ENCODE measurements around the gene SSR3. TPM values are rescaled to one million over a fixed set of nuclear protein-coding genes. Genes with fewer than 3 reads are reported as not detected.
A peak's percentile ranks its signal among the peaks of the same experiment; 100 is the strongest.

Gene SSR3
- total and polyA plus RNA-seq, 2 donors (not counting 3 experiments of a cell fraction or from before 2014, with no cell fraction given), result 155 to 355 TPM

DNA sequence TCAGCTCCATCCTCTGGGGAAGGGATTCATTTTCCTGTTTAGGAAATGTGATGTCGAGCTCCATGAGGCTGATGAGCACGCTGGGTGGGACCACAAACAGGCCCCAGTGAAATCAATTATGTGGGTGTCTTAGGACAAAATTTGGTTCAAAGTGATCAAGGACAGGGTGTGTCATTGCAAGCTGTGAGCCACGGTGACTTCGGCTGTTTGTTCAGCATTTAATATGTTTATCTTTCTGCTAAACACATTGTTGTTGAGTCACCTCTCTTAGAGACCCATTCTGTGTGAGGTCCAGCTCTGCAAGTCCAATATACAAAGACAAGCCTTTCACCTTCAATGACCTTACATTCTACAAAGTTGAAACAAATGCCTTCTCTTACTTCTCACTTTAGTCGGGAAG lies 41.3 kb downstream of the SSR3 start:
- no TSS peak for BruUV-seq (replicated peaks)
- FAIRE-seq (no peak), DNase-seq (ENCODE audit: low read depth, low spot score) (no peak)
- no peaks in the 10 kb centered on the region for H3K79me2 ChIP-seq (ENCODE audit: control insufficient read depth, insufficient read depth, low read length)
- intact Hi-C loops (cut with micrococcal nuclease), result no loop called here
- no peak overlapping the region for H3K27ac ChIP-seq (ENCODE audit: insufficient read depth, low read depth, low read length)
- no peaks in the 10 kb centered on the region for H3K36me3 ChIP-seq (ENCODE audit: control insufficient read depth in 2 of 2, extremely low read depth in 1 of 2, insufficient read depth in 2 of 2, low read length in 2 of 2)
- ChIA-PET CTCF (interaction anchor here (1.0 to 12.3 kb wide), 7 partner anchors 33 to 624 kb away, joined by 3 to 267 read pairs (median 7); no protein-coding TSS in a partner anchor), POLR2A (no interaction called here)
- no peaks in the 10 kb centered on the region for H3K9me3 ChIP-seq (replicated peaks; ENCODE audit: control insufficient read depth, insufficient read depth, low read length)
- TF ChIP-seq FOS (IDR thresholded peaks at IDR 0.05; ENCODE audit: borderline replicate concordance, insufficient read depth, low read length), result peak; percentile 9
- no peak for TF ChIP-seq MYC (IDR thresholded peaks at IDR 0.05; ENCODE audit: low read depth, low read length)
- no peak overlapping the region for H2AFZ ChIP-seq (ENCODE audit: low read depth, low read length)
- no peaks in the 10 kb centered on the region for H4K20me1 ChIP-seq (replicated peaks; ENCODE audit: control insufficient read depth, extremely low read depth, insufficient read depth, low read length)
- no peak overlapping the region for H3K9ac ChIP-seq (replicated peaks; ENCODE audit: extremely low read depth, insufficient read depth, low read length)
- H3K4me1 ChIP-seq (ENCODE audit: control insufficient read depth, extremely low read depth, insufficient read depth, low read length), result peaks cover 3% of the 10 kb centered on the region
- no peak overlapping the region for H3K4me3 ChIP-seq (replicated peaks in 1 of 3; ENCODE audit: insufficient read depth in 1 of 3, low read depth in 1 of 3, low read length in 3 of 3)
- H3K4me2 ChIP-seq (ENCODE audit: insufficient read depth, low read length), result no peak overlapping the region
- peaks cover 0 to 2% of the 10 kb centered on the region in 2 experiments for H3K27me3 ChIP-seq (ENCODE audit: control insufficient read depth in 2 of 2, insufficient read depth in 2 of 2, low read length in 2 of 2)
- H3K9me1 ChIP-seq (replicated peaks; ENCODE audit: control insufficient read depth, extremely low read depth, insufficient read depth, low read length), result no peaks in the 10 kb centered on the region
- dilution Hi-C loops (cut with MboI; ENCODE audit: extremely low pct_ligation_motif_present, low sequenced_read_pairs), result loop anchor here (25.0 kb wide), 1 partner anchor 351 kb away; no protein-coding TSS in a partner anchor

DNA sequence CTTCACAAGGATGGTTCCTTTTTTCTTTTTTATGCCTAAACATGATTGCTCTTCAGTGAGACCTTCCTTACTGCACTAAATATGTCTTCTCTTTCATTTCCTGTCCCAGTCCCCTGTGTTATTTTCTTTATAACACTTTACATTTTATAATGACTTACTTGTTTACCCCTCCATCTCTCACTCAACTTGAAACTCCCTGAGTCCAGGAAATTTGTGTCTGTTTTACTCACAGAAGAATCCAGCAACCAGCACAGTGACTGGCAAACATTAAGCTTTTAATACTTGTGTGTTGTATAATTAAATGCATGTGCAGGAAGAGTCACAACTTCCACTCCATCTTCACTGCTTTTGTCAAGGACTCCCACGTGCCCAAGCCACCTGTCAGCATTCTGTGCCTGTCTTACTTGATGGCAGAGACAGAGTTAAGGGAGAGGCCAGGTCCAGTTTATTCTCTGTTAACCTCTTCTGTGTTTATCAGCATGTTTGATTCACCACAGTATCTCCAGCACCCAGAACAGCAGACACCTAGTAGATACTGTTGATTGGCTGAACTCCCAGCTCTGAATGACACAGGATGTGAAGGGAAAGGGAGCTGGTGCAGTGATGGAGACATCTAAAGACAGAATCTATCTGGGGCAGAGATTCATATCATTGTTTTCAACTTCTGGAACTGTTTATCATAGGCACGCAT lies 42.8 kb downstream of the SSR3 start:
- ChIA-PET CTCF (interaction anchor here (1.7 to 12.3 kb wide), 6 partner anchors 59 to 625 kb away, joined by 4 to 267 read pairs (median 106); no protein-coding TSS in a partner anchor), POLR2A (no interaction called here)
- H2AFZ ChIP-seq (ENCODE audit: low read depth, low read length), result no peak overlapping the region
- intact Hi-C loops (cut with micrococcal nuclease) (no loop called here), dilution Hi-C loops (cut with MboI; ENCODE audit: extremely low pct_ligation_motif_present, low sequenced_read_pairs) (loop anchor here (25.0 kb wide), 1 partner anchor 350 kb away; no protein-coding TSS in a partner anchor)
- no peaks in the 10 kb centered on the region for H3K27me3 ChIP-seq (ENCODE audit: control insufficient read depth in 2 of 2, insufficient read depth in 2 of 2, low read length in 2 of 2)
- H4K20me1 ChIP-seq (replicated peaks; ENCODE audit: control insufficient read depth, extremely low read depth, insufficient read depth, low read length), result no peaks in the 10 kb centered on the region
- no peaks in the 10 kb centered on the region for H3K79me2 ChIP-seq (ENCODE audit: control insufficient read depth, insufficient read depth, low read length)
- no peaks in the 10 kb centered on the region for H3K9me1 ChIP-seq (replicated peaks; ENCODE audit: control insufficient read depth, extremely low read depth, insufficient read depth, low read length)
- TF ChIP-seq, protein P1, sequence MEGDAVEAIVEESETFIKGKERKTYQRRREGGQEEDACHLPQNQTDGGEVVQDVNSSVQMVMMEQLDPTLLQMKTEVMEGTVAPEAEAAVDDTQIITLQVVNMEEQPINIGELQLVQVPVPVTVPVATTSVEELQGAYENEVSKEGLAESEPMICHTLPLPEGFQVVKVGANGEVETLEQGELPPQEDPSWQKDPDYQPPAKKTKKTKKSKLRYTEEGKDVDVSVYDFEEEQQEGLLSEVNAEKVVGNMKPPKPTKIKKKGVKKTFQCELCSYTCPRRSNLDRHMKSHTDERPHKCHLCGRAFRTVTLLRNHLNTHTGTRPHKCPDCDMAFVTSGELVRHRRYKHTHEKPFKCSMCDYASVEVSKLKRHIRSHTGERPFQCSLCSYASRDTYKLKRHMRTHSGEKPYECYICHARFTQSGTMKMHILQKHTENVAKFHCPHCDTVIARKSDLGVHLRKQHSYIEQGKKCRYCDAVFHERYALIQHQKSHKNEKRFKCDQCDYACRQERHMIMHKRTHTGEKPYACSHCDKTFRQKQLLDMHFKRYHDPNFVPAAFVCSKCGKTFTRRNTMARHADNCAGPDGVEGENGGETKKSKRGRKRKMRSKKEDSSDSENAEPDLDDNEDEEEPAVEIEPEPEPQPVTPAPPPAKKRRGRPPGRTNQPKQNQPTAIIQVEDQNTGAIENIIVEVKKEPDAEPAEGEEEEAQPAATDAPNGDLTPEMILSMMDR (IDR thresholded peaks at IDR 0.05; ENCODE audit: extremely low read depth in 1 of 2, insufficient read depth in 1 of 2, low read depth in 1 of 2, low read length in 2 of 2), result no peak
- TF ChIP-seq, protein P2, sequence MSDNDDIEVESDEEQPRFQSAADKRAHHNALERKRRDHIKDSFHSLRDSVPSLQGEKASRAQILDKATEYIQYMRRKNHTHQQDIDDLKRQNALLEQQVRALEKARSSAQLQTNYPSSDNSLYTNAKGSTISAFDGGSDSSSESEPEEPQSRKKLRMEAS (IDR thresholded peaks at IDR 0.05; ENCODE audit: insufficient read depth, insufficient read length), result no peak
- TF ChIP-seq POLR2AphosphoS5 (IDR thresholded peaks at IDR 0.05; ENCODE audit: insufficient read depth, low read depth, low read length) (no peak), EZH2 (IDR thresholded peaks at IDR 0.05; ENCODE audit: borderline replicate concordance, low read depth, low read length, severe bottlenecking) (no peak), JUN (IDR thresholded peaks at IDR 0.05; ENCODE audit: borderline replicate concordance, insufficient read depth, insufficient read length, low read depth) (no peak), GATA2 (IDR thresholded peaks at IDR 0.05; ENCODE audit: insufficient read depth, insufficient read length, low read depth, low read length) (no peak), POLR2A (IDR thresholded peaks at IDR 0.05; ENCODE audit: low read depth, low read length) (no peak), MYC (IDR thresholded peaks at IDR 0.05; ENCODE audit: low read depth, low read length) (no peak), FOS (IDR thresholded peaks at IDR 0.05; ENCODE audit: borderline replicate concordance, insufficient read depth, low read length) (no peak)
- no peaks in the 10 kb centered on the region for H3K9me3 ChIP-seq (replicated peaks; ENCODE audit: control insufficient read depth, insufficient read depth, low read length)
- H3K4me1 ChIP-seq (ENCODE audit: control insufficient read depth, extremely low read depth, insufficient read depth, low read length), result peaks cover 3% of the 10 kb centered on the region
- no peaks in the 10 kb centered on the region for H3K36me3 ChIP-seq (ENCODE audit: control insufficient read depth in 2 of 2, extremely low read depth in 1 of 2, insufficient read depth in 2 of 2, low read length in 2 of 2)
- no peak for FAIRE-seq
- no peak for DNase-seq (ENCODE audit: low read depth, low spot score)
- no peak overlapping the region for H3K9ac ChIP-seq (replicated peaks; ENCODE audit: extremely low read depth, insufficient read depth, low read length)
- BruUV-seq (replicated peaks), result no TSS peak
- no peak overlapping the region for H3K27ac ChIP-seq (ENCODE audit: insufficient read depth, low read depth, low read length)
- H3K4me3 ChIP-seq (replicated peaks in 1 of 3; ENCODE audit: insufficient read depth in 1 of 3, low read depth in 1 of 3, low read length in 3 of 3), result no peak overlapping the region
- H3K4me2 ChIP-seq (ENCODE audit: insufficient read depth, low read length), result no peak overlapping the region
